NCI-H1417 (cell line): ENCODE data around the gene ATP8A2.

Experiments used
- DNase-seq, 3 experiments: peaks; one replicate each; lab custom pipeline; 2025; lab: John Stamatoyannopoulos, UW

ATP8A2 gene

GRCh38 chr13:25965596-25965995 lies 593.8 kb downstream of the ATP8A2 start:
- DNase-seq: no peak

GRCh38 chr13:25966086-25966485 lies 594.3 kb downstream of the ATP8A2 start:
- no peak for DNase-seq

DNA sequence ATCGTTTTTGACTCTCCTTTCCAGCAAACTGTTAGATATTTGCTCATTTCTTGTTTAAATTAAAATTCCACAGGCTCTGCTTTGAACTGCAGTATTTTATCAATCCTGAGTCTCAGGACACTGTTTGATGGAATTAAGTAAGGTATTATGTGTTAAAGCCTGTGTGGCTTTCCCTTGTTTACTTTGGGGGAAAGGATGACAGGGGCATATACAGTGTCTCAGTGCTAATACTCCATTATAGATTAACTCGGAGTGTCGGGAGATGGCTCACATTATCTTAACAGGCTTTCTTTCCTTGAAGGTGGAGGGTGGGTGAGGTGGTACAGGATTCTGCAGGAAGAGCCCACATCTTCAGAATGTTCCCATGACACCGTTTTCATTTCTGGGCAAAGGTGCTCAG lies 595.4 kb downstream of the ATP8A2 start:
- DNase-seq: no peak

GRCh38 chr13:25971047-25971446 lies 599.3 kb downstream of the ATP8A2 start:
- no peak for DNase-seq

DNA sequence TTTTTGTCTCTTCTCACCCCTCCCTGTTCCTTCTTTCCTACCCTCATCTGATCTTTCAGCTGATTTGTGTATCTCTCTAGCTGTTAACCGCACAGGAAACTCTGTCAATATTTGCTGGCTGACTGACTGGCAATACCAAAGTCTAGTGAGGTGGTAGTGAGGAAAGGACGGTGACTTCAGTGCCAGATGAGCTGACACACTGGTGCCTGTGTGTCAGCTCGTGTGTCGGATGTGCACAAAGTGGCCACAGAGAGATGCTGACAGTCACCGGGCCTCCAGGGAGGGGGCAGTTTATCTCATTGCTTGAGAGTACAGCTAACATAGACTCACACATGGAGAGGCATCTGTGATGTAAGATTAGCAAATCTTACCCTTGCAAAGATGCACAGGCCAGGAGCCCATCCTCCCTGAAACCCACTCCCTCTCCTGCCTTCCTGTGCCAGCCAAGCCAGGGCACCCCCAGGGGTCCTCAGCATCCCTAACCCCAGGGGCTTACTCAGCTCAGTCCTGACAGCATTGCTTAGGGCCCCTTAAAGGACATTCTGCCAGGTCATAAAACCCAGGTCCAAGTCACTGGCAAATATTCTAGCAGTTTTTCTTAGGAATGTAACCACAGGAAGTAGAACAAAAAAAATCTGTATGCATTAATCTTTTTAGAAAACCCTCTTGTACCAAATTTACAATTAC lies 599.8 kb downstream of the ATP8A2 start:
- DNase-seq: no peak

DNA sequence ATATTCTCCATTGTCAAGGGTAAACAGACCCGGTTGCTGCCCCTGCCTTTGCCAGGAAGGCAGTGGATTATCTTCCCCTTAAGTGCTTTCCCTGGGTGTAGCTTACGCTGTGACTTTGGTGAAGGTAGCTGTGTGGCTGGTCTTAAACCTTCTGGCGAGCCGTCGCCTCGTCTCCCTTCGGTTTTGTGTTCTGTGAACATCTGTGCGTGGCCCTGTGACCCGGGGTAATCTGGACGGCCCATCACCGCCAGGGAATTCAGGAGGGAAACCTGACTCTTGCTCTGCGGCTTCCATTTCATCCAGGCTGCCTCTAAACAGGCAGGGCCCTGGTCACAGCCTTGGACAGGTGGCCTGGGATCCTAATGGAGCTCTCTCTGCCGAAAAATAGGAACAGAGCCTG lies 601.3 kb downstream of the ATP8A2 start:
- peak in 1 of 3 experiments; percentile 9 for DNase-seq

GRCh38 chr13:25973576-25973975 lies 601.8 kb downstream of the ATP8A2 start:
- DNase-seq: no peak

GRCh38 chr13:25977216-25977615 lies 605.4 kb downstream of the ATP8A2 start:
- DNase-seq: peak in 2 of 3 experiments; percentile 28 to 74

DNA sequence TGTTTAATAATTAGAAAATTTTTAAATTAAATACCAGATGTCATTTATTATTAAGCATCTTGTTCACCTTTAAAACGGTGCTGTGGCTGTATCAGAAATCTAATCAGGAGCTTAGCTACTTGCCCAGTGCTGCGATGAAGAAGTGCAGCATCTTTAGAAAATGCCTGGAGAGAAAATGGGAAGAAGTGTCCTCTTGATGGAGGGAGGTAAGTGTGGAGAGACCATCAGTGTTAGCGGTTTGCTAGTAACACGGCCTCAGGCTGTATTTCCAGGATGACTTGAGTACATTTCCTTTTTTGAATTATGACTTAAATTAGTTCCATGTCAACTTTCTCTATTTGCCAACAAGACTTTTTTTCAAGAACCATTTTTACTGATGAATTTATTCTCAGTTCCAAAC lies 605.9 kb downstream of the ATP8A2 start:
- DNase-seq: peak in 1 of 3 experiments; percentile 24

DNA sequence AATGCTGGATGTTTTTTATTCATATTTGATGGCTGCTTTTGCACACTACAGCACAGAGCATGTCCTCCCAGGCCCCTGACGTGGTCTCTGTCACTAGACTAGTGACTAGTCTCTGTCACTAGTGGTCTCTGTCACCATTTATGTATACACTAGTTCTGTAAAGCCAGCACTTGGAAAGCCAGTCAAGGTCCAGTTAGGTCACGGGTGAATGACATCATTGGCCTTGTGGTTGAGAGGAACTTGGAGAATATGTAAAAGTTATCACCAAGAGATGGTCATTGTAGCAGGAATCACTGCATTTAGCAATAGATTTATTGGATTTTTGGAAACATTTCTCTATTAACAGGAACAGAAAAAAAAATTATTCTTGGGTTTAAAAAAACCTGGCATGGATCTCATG lies 607.2 kb downstream of the ATP8A2 start:
- DNase-seq: no peak

DNA sequence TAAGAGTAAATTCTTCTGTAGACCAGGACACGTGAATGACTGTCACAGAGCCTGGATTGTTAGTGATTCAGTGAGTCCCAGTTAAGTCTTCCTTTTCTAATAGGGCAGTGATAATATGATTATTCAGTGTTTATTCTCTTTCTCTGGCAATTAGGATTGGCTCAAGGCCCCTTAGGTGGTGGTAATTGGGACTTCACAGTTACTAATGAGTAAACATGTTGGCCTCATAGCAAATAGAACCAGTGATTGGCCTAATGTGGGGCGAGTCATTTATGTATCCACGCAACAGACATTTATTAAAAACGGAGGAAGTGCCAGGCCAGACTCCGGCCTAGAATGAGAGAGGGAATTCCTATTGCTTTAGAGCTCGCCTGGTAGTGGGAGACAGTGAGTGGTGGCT lies 607.6 kb downstream of the ATP8A2 start:
- DNase-seq: no peak

GRCh38 chr13:25980255-25980654 lies 608.5 kb downstream of the ATP8A2 start:
- no peak for DNase-seq

DNA sequence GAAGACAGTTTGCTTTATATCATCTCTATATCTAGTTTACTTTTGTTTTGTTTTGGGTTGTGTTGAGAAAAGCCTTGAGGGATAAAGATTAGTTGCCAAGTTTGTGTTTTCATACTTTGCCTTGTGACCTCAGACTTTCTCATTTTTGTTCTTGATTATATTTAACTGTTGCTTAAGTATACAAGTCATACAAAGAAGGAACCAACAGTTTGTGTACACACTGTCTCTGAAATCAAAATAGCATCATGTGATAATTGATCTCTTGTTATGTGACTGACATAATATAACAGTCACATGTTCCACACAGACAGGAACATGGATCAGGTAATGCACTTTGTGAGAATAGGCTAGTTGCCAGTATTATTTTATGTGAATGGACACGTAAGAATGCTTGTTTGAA lies 609.3 kb downstream of the ATP8A2 start:
- DNase-seq: peak in 1 of 3 experiments; percentile 9

DNA sequence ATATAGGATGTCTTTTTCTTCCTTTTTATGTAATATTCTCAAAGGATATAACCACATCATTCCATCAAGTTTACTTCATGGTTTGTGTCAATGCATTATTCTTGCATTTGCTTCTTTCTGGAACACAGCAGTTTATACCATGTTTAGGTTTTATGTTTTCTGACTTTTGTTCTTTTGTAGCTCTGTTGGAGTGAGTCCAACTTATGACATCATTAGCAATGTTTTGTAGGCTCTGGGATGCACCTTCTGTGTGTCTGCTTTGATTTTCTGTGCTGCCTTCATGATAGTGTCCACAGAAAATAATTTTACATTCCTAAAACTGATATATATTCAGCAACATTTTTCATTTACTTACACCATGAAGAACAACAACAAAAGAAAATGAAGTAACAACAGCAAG lies 611.1 kb downstream of the ATP8A2 start:
- DNase-seq: no peak

DNA sequence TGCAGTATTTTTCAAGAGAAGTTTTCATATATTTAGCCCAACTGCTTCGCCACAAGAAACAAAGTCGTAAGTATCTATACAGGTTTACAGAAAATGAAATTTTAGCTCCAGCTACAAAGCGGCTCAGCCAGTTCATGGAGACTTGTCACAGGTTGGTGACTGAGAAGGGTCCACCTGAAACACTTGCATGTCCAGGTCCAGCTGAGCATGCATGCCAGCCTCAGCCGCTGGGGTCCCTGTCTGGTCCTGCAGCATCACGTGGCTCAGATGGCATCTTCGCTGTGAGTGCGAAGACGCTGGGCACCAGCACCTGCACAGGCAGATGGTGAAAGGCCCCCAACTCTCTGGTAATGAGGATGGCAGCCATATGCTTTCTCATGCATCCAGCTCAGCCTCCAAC lies 616.2 kb downstream of the ATP8A2 start:
- DNase-seq: no peak

GRCh38 chr13:25988661-25989060 lies 616.9 kb downstream of the ATP8A2 start:
- DNase-seq: peak in 1 of 3 experiments; percentile 4

DNA sequence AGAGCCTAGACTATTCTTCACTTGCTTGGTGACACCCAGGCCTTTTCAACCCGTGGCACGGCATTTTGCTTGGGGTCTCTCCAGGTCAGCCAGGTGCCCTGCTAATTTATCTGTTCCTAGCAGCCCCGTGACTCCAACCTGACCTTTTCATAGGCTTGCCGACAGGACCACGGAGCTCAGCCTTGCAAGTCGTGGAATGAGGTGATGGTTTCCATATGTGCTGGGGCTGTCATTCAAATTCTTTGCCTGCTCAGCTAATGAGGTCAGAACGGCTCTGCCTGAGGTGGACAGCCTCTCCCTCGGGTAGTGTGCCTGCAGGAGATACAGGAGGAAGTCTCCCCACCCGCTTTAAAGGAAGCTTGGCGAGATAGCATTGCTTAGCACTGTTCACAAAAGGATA lies 619.0 kb downstream of the ATP8A2 start:
- DNase-seq: no peak

GRCh38 chr13:25992076-25992475 lies 620.3 kb downstream of the ATP8A2 start:
- DNase-seq: no peak

DNA sequence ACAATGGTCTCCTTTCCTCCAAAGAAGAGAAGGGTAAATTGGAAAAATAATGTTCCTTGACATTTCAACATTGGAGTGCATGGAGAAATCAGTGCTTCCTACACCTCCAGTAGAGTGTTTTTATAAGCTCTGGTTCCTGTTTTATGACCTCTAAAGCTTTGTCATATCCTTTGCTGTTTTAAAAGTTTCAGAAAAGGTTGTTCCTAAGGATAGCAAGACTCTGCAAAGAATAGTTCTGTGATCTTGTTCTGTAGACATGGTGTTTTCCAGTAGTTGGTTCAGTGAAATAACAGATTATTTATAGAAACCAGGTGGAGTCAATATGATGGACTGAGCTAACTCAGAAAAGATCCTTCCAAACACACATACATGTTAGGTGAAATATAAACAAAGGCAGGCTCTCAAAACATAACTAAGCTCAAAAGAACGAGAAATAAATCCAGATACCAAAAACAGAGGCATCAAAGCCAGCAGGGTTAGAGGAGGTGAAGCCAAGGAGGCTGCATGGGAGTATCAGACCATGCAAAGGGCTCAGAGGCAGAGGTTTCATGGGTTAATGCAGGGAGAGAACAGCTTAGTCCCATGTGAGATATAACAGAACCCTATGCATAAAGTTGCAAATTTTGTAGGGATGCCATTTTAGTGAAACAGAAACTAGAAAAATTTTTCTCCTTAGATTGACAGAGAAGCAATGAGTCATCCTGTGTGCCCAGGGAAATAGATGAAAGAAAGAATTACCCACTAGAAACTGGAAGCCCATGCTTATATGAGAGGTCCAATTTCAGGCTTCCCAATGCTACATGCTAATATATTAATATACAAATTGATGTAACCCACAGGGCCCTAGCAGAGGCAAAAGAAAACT lies 635.7 kb downstream of the ATP8A2 start:
- DNase-seq: no peak

DNA sequence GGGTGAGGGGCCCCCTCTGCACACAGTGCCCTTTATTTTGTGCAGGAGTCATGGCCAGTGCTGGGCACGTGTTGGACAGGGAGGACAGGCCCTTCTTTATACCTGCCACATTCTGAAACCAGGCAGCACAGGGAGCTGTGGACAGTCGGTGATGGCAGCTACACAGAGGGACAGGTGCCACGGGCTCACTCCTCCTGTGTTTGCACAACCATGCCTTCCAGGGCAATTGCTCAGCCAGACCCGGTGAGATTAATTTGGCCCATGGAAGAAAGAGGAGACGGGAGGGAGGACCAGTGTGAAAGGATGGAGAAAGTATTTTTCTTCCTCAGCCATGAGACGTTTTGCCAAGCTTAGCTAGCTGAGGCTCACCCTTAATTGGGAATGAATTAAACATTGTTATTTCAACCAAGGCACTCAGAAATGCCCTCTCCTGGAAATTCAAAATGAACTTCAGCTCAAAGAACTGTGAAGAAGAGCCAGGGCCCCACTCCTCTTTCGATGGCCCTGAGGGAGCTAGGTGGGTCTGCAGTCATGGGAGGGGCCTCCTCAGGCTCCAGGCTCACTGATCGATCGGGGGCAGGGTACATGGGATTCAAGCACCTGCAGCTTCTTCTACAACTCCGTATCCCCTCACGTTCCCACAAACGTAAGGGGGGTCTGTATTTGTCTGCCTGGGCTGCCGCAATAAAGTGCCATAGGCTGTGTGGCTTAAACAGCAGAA lies 638.9 kb downstream of the ATP8A2 start:
- DNase-seq: peak in 2 of 3 experiments; percentile 3 to 28

DNA sequence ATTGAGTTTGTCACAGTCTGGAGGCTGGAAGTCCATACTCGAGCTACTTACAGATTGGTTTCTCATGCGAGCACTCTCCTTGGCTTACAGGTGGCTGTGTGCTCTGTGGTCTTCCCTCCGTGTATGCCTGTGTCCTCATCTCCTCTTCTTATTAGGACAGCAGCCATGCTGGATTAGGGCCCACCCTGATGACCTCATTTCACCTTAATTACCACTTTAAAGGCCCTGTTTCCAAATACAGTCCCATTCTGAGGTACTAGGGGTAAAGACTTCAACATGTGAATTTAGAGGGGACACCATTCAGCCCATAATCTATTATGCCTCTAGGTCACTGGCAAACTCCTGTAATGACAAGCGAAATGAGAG lies 639.4 kb downstream of the ATP8A2 start:
- DNase-seq: no peak

DNA sequence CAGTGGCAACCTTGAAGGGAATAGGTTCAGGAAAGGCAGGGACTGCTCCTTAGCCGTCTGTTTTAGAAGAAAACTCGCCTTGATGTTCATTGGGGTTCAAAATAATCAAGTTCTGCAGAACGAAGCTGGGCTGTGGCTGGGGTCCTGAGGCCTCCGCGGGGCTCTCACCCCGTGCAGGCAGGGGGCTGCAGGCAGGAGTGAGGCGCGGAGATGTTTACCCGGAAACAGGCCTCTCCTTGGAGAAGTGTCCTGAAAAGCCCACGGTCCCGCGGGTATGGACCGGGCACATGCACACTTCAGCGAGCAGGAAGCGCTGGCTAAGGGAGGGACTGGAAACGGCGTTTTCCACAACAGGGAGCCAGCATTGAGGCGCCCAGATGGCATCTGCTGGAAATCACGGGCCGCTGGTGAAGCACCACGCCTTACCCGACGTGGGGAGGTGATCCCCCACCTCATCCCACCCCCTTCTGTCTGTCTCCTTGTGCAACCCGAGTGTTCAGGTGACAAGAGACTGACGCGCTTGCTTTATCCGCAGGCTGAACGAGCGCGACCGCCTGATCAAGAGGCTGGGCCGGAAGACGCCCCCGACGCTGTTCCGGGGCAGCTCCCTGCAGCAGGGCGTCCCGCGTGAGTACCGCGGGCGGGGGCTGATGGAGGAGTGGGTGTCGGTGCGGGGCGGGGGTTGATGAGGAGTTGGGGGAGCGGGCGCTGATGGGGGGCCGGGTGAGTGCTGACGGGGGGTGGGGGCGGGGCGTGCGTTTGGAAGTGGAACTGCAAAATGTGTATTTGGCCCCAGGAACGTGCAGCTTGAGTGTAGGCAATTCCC lies 640.4 kb downstream of the ATP8A2 start:
- no peak for DNase-seq
